Mammary epithelial cell (primary cell): ENCODE data around the gene CNGA2.

Experiments
- CTCF ChIP-seq, 2 donors: IDR thresholded peaks in 1 of 2; conservative IDR thresholded peaks in 1 of 2; 2 replicates each; pipeline ENCODE4 v1.5.1; 2011 to 2012; ENCODE audit warnings: inconsistent platforms in 2 of 2, low read length in 2 of 2, mild to moderate bottlenecking in 2 of 2, control low read depth in 1 of 2, low read depth in 1 of 2; ENCODE audit not compliant: insufficient read depth in 1 of 2; ENCODE audit errors: extremely low read depth in 1 of 2
- EZH2 ChIP-seq: IDR thresholded peaks from 2 replicates; pipeline ENCODE4 v1.6.1; 2012; ENCODE audit warnings: low read length, inconsistent platforms, borderline replicate concordance

- TF ChIP-seq CTCF (conservative IDR thresholded peaks at IDR 0.05 in 1 of 2, IDR thresholded peaks at IDR 0.05 in 1 of 2; ENCODE audit: extremely low read depth in 1 of 2, insufficient read depth in 1 of 2, low read depth in 1 of 2, low read length in 2 of 2) (no peak), EZH2 (no peak)
Observed at GRCh38 chrX:151759041-151759708, 24.6 kb downstream of the CNGA2 start.
